Panc1 (cell line): ENCODE results near the gene TBC1D2B. TPM values are rescaled to one million over a fixed set of nuclear protein-coding genes. Genes with fewer than 3 reads are reported as not detected.

Experiments used
- ATAC-seq: fragments of 200-7000 bp; cut with Tn5 transposase; 2 replicates; pipeline ENCODE4 v1.9.1; 2020; ENCODE audit warnings: mild to moderate bottlenecking, moderate library complexity
- BruUV-seq: library from RNA; stranded (reverse); fragments of 400-500 nt; replicated peaks from 2 replicates; lab custom pipeline; 2021; lab: Mats Ljungman, UMichigan
- CTCF ChIA-PET: fragments of 300-600 bp; sonication (Branson Sonifier 250); formaldehyde crosslinking; loops from one replicate; lab custom pipeline; 2022; ENCODE audit warnings: antibody characterized with exemption; lab: Charles Lee
- POLR2A ChIA-PET: fragments of 300-600 bp; sonication (Branson Sonifier 250); formaldehyde crosslinking; loops from one replicate; lab custom pipeline; 2022; ENCODE audit warnings: antibody characterized with exemption; lab: Charles Lee
- DNase-seq: peaks from one replicate; pipeline ENCODE4 v3.0.0-alpha.2; 2010; ENCODE audit warnings: low read depth, low spot score
- H3K27ac ChIP-seq: 2 replicates; pipeline ENCODE4 v1.5.1; 2011; ENCODE audit warnings: mild to moderate bottlenecking, low read length, inconsistent platforms
- H3K27me3 ChIP-seq: fragments of 200-500 bp; sonication (Bioruptor generic); 2 replicates; pipeline ENCODE4 v1.6.0; 2014; ENCODE audit warnings: low read length, inconsistent platforms; ENCODE audit not compliant: control insufficient read depth, insufficient read depth
- H3K36me3 ChIP-seq: fragments of 200-500 bp; sonication (Bioruptor generic); 2 replicates; pipeline ENCODE4 v1.5.1; 2014; ENCODE audit warnings: inconsistent platforms, mild to moderate bottlenecking, low read length, moderate library complexity; ENCODE audit not compliant: control insufficient read depth, insufficient read depth
- H3K4me1 ChIP-seq: 2 replicates; pipeline ENCODE4 v1.5.1; 2011; ENCODE audit warnings: inconsistent platforms, mild to moderate bottlenecking, low read length, moderate library complexity; ENCODE audit not compliant: control insufficient read depth, insufficient read depth
- H3K4me3 ChIP-seq, 2 experiments: 2 replicates each; pipeline ENCODE4 v1.5.1; 2011 to 2012; ENCODE audit warnings: low read depth in 2 of 2, low read length in 2 of 2, mild to moderate bottlenecking in 2 of 2, inconsistent platforms in 1 of 2, moderate library complexity in 1 of 2
- H3K9me3 ChIP-seq: fragments of 200-500 bp; sonication (Bioruptor generic); 2 replicates; pipeline ENCODE4 v1.5.1; 2014; ENCODE audit warnings: low read depth, mild to moderate bottlenecking, inconsistent platforms, low read length, moderate library complexity; ENCODE audit not compliant: control insufficient read depth, insufficient read depth
- CTCF ChIP-seq: fragments of 450-650 bp; IDR thresholded peaks from 2 replicates; pipeline ENCODE4 v1.5.1; 2017; ENCODE audit warnings: mild to moderate bottlenecking
- POLR2AphosphoS5 ChIP-seq: IDR thresholded peaks from 2 replicates; pipeline ENCODE4 v1.6.1; 2012; ENCODE audit warnings: mild to moderate bottlenecking, low read depth, low read length, moderate library complexity
- REST ChIP-seq, 2 experiments: IDR thresholded peaks; 2 replicates each; pipeline ENCODE4 v1.6.1; 2011 to 2012; ENCODE audit warnings: low read depth in 2 of 2, control low read depth in 1 of 2, low read length in 1 of 2, mild to moderate bottlenecking in 1 of 2, moderate library complexity in 1 of 2; ENCODE audit not compliant: insufficient read depth in 1 of 2
- SIN3A ChIP-seq: IDR thresholded peaks from 2 replicates; pipeline ENCODE4 v1.6.1; 2012; ENCODE audit warnings: low read depth, mild to moderate bottlenecking, low read length, moderate library complexity, borderline replicate concordance; ENCODE audit not compliant: insufficient read depth
- TCF7L2 ChIP-seq: IDR thresholded peaks from 2 replicates; pipeline ENCODE4 v1.6.1; 2011; ENCODE audit warnings: mild to moderate bottlenecking, low read depth, low read length, inconsistent platforms
- in situ Hi-C: cut with HindIII; loops from 2 replicates; pipeline ENCODE4 v1.10.0; 2016; ENCODE audit warnings: low sequenced_read_pairs, low pct_unique_long_range_greater_than_20kb
- intact Hi-C: fragments of 100-400 bp; cut with micrococcal nuclease; formaldehyde crosslinking; loops from one replicate; pipeline ENCODE4 v1.10.0; 2022; ENCODE audit not compliant: unreplicated experiment
- total RNA-seq: library from RNA; stranded (reverse); gene quantifications from one replicate; pipeline ENCODE4 v1.2.1, GENCODE V29; 2021; ENCODE audit not compliant: unreplicated experiment

The TBC1D2B gene
- total RNA-seq, 1 experiment from 2014 or later, result 59.3 TPM

- Histone ChIP-seq H3K27ac (no peak overlapping the region), H3K36me3 (no peaks in the 10 kb centered on the region), H3K4me1 (peaks cover 9% of the 10 kb centered on the region), H3K4me3 (no peak overlapping the region), H3K27me3 (no peaks in the 10 kb centered on the region), H3K9me3 (no peaks in the 10 kb centered on the region)
- intact Hi-C loops (no loop called here), in situ Hi-C loops (no loop called here)
- no peak for ATAC-seq
- TF ChIP-seq REST (IDR thresholded peaks at IDR 0.05; ENCODE audit: insufficient read depth in 1 of 2, low read depth in 2 of 2, low read length in 1 of 2), result no peak
- ChIA-PET CTCF (interaction anchor here (0.5 kb wide), 1 partner anchor 114 kb away, joined by 5 read pairs; no protein-coding TSS in a partner anchor), POLR2A (no interaction called here)
- BruUV-seq, result no TSS peak
- no peak for DNase-seq
Measured at GRCh38 chr15:77985031-77985930, 92.2 kb downstream of the TBC1D2B start.

GRCh38 chr15:77984446-77984861 is 93.1 kb downstream of the TBC1D2B start:
- no peaks in the 10 kb centered on the region for H3K36me3 ChIP-seq
- no peaks in the 10 kb centered on the region for H3K27me3 ChIP-seq
- DNase-seq (no peak), ATAC-seq (no peak)
- H3K4me3 ChIP-seq, result no peak overlapping the region
- 0 out of 2 replicates have a peak, but pooled peaks cover 3% of the 10 kb centered on the region for H3K4me1 ChIP-seq
- TF ChIP-seq REST (IDR thresholded peaks at IDR 0.05; ENCODE audit: insufficient read depth in 1 of 2, low read depth in 2 of 2, low read length in 1 of 2) (no peak), CTCF (no peak), TCF7L2 (no peak), POLR2AphosphoS5 (no peak), SIN3A (no peak)
- H3K27ac ChIP-seq, result no peak overlapping the region
- intact Hi-C loops, result no loop called here
- no TSS peak for BruUV-seq
- ChIA-PET POLR2A (no interaction called here), CTCF (no interaction called here)
- in situ Hi-C loops, result no loop called here
- H3K9me3 ChIP-seq, result no peaks in the 10 kb centered on the region
